Measurements from ENCODE around the gene CCDC178.
"Not testable (repeated sequence)": the region's sequence is repeated elsewhere in the genome, so short reads cannot be mapped to it uniquely, and the experiment has no call there.

The CCDC178 gene

GRCh38 chr18:32975501-32975900 is 465.0 kb downstream of the CCDC178 start:
- no peak for DNase-seq

- DNase-seq = no peak
These were observed 465.4 kb downstream of the CCDC178 start for GRCh38 chr18:32975163-32975436.

- DNase-seq = no peak
These were observed 465.9 kb downstream of the CCDC178 start for GRCh38 chr18:32974421-32975162.

- DNase-seq = no peak
These were observed 472.3 kb downstream of the CCDC178 start for GRCh38 chr18:32968248-32968647.

GRCh38 chr18:32966141-32966540 is 474.4 kb downstream of the CCDC178 start:
- DNase-seq = no peak

GRCh38 chr18:32961538-32961937 is 479.0 kb downstream of the CCDC178 start:
- DNase-seq = no peak

GRCh38 chr18:32958746-32959145 is 481.8 kb downstream of the CCDC178 start:
- DNase-seq = no peak

- DNase-seq = no peak
These were observed 483.8 kb downstream of the CCDC178 start for GRCh38 chr18:32956591-32957315.

GRCh38 chr18:32952318-32952717 is 488.2 kb downstream of the CCDC178 start:
- not testable (repeated sequence) for DNase-seq

- no peak for DNase-seq
These were observed 502.9 kb downstream of the CCDC178 start for GRCh38 chr18:32937597-32937996.

- no peak for DNase-seq
These were observed 503.5 kb downstream of the CCDC178 start for GRCh38 chr18:32937066-32937465.

GRCh38 chr18:32934201-32934600 is 506.3 kb downstream of the CCDC178 start:
- DNase-seq = no peak

- DNase-seq = no peak
These were observed 509.7 kb downstream of the CCDC178 start for GRCh38 chr18:32930695-32931301.

- no peak for DNase-seq
These were observed 511.3 kb downstream of the CCDC178 start for GRCh38 chr18:32929213-32929612.

GRCh38 chr18:32922951-32923430 is 517.5 kb downstream of the CCDC178 start:
- DNase-seq = no peak

GRCh38 chr18:32920796-32921787 is 519.4 kb downstream of the CCDC178 start:
- no peak for DNase-seq

- DNase-seq = no peak
These were observed 520.7 kb downstream of the CCDC178 start for GRCh38 chr18:32919799-32920198.

GRCh38 chr18:32918692-32919250 is 521.8 kb downstream of the CCDC178 start:
- DNase-seq = no peak

GRCh38 chr18:32915516-32915915 is 525.0 kb downstream of the CCDC178 start:
- DNase-seq = no peak

GRCh38 chr18:32911660-32912284 is 528.7 kb downstream of the CCDC178 start:
- no peak for DNase-seq

- DNase-seq = no peak
These were observed 529.7 kb downstream of the CCDC178 start for GRCh38 chr18:32910694-32911296.
